Activated CD8-positive, alpha-beta memory T cell treated with anti-CD3 and anti-CD28 coated beads for 4 hours (primary cell): Measurements from ENCODE around the gene AIF1.

Experiments used
- DNase-seq, 2 donors: peaks; one replicate each; pipeline ENCODE4 v3.0.0-alpha.2; 2020; ENCODE audit warnings: low read depth in 2 of 2

The AIF1 gene

DNA sequence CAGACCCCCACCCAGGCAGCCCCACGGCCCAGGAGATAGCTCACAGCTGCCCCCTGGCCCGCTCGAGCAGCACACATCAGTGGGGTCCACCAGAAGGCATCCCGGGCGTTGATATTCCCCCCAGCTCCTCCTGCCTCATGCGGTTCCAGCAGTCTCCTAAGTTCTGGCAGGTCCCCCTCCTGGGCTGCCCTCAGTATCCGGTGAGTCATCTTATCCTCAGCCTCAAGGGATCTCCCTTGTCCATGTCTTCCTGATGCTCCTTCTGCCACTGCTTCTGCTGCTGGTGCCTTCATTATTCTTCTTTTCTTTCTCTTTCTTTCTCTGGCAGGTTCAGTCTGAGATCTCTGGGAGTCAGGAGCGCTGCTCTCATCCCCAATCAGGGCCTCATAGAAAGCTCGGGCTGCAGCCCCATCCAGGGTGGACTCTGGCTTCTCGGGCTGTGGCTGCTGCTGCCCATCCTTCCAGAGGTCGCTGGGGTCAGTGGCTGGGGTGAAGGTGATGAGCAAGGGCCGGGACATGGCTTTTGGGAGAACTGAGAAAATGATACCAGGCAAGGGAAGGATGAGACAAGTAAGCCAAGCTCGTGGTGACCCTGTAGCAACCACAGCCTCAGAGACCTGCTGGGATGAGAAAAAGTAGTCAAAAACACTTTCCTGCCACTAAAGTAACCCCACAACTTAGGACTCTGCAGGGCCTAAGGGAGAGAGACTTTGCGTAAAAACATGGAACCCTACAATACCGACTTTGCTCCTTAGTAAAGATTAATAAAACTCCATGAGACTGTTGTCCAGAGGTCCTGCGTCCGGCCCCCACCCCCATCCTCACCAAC, 49.1 kb downstream of the AIF1 start:
- no peak for DNase-seq

DNA sequence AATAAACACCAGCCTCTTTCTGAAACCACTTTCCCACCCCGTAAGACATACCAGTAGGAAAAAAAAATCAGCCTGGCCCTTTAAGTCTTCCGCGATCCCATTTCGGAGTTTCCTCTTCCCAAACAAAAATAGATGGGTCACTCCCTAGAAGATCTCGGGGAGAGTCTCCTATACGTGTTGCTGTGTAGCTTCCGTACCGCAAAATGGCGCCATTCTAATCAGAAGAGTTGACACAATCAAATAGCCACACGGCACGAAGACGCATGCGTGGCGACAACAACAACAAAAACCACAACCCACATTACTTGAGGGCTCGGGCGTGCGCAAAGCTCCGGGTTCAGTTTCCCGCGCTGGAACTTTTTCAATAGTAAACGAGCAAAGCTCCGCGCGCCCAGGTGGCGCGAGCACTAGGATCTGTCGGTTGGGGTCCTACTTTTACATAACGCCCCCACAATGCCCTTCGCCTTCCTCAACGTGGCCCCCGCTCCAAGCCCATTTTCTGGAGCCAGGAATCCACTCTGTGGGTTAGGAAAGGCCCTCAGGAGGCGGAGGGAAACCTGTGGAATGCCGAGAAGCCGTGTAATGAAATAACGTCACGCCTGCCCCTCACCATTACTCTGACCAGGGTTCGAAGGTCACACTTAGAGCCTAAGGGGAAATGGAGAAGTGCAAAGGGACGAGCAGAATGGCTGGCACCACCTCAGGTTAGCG, 49.9 kb downstream of the AIF1 start, which contains the start of gene GPANK1:
Gene GPANK1 (minus strand): TSS at position 208 of the 711 bp plus-strand sequence. CDS start 519 bp downstream, outside the sequence.
- peak; percentile 75 to 85 for DNase-seq

DNA sequence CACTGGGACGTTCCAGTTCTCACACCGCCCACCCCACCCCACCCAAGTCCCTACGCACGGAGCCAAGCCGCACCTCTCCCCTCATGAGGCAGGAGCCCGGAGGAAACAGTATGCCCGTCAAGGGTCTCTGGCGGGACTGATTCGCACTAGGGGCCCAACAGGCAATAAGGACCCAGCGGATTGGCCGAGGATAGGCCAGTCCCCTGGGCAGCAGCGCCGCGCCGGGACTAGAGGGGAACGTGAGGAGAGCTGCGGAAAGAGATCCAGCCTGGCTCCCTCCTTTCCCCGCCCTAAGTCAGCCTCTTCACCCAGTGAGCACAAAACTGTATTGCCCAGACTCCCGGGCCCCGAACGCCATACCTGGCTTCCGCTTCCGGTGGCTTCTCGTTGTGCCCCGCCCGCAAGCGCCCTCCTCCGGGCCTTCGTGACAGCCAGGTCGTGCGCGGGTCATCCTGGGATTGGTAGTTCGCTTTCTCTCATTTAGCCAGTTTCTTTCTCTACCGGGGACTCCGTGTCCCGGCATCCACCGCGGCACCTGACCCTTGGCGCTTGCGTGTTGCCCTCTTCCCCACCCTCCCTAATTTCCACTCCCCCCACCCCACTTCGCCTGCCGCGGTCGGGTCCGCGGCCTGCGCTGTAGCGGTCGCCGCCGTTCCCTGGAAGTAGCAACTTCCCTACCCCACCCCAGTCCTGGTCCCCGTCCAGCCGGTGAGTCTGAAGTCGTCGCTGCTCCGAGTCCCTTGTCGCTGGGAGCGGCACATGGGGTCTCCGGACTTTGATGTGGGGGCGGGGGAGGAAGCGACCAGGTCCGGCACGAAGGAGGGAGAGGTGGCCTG, 50.7 kb downstream of the AIF1 start, which contains the start of gene CSNK2B:
Gene CSNK2B (plus strand): TSS at position 580 of the 836 bp plus-strand sequence. CDS start 752 bp downstream, outside the sequence.
- peak; percentile 94 to 96 for DNase-seq

DNA sequence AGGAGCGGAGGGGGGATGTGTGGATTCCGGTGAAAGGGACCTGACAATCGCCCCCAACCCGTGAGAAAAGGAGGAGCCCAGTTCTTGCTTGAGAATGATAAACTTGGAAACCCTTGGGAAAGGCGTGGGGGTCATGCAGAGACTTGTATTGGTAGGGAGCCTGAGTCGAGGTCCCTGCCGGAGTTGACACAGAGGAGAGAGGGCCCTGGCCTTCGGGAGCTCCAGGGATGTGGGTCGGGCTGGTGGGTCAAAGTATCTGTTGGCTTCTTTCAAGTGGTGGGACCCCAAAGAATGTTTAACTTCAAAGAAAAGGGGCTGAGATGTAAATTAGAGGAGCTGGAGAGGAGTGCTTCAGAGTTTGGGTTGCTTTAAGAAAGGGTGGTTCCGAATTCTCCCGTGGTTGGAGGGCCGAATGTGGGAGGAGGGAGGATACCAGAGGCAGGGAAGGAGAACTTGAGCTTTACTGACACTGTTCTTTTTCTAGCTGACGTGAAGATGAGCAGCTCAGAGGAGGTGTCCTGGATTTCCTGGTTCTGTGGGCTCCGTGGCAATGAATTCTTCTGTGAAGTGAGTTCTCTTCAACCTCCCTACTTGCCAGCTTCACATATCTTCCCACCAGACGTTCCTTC, 51.4 kb downstream of the AIF1 start:
- DNase-seq: no peak
